LHCN-M2 (cell line): Measurements from ENCODE around the gene ANKDD1B. TPM values are rescaled to one million over a fixed set of nuclear protein-coding genes. Genes with fewer than 3 reads are reported as not detected.
A peak's percentile ranks its signal among the peaks of the same experiment; 100 is the strongest.
"Not testable (repeated sequence)": the region's sequence is repeated elsewhere in the genome, so short reads cannot be mapped to it uniquely, and the experiment has no call there.

Source experiments
- DNase-seq: peaks from one replicate; pipeline ENCODE4 v3.0.0-alpha.2; 2012; ENCODE audit warnings: low read depth
- total RNA-seq: library from RNA; depleted of rRNA; stranded (reverse); fragments of >200 nt; gene quantifications from 2 replicates; pipeline ENCODE4 v1.2.3, GENCODE V29; 2014; rRNA removed

The ANKDD1B gene
- total RNA-seq, 1 experiment from 2014 or later: 0.17 TPM

DNA sequence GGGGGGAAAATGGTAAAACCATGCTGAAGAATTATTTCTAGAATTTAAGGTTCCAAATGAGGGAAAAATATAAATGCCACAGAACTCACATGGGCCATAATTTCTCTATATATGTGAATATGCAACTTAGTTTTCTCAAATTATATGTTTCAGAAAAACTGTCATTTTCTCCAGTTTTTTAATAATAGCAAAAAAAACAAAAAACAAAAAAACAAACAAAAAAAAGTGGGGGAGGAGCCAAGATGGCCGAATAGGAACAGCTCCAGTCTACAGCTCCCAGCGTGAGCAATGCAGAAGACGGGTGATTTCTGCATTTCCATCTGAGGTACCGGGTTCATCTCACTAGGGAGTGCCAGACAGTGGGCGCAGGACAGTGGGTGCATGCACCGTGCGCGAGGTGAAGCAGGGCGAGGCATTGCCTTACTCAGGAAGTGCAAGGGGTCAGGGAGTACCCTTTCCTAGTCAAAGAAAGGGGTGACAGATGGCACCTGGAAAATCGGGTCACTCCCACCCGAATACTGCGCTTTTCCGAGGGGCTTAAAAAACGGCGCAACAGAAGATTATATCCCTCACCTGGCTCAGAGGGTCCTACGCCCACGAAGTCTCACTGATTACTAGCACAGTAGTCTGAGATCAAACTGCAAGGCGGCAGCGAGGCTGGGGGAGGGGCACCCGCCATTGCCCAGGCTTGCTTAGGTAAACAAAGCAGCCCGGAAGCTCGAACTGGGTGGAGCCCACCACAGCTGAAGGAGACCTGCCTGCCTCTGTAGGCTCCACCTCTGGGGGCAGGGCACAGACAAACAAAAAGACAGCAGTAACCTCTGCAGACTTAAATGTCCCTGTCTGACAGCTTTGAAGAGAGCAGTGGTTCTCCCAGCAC, 84.5 kb downstream of the ANKDD1B start:
- DNase-seq: not testable (repeated sequence)

DNA sequence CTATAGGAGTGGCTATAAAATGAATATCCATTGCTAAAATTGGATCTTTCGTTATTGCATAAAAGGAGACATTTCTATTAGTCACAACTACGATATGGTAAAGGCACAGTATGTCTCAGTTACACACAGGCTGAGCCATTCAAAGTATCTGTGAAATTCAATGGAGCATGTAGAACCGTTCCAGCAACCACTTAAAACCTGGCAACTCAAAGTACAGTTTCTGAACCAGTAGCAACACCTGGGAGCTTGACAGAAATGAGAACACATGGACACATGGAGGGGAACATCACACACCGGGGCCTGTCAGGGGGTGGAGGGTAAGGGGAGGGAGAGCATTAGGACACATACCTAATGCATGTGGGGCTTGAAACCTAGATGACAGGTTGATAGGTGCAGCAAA, 90.6 kb downstream of the ANKDD1B start:
- no peak for DNase-seq

DNA sequence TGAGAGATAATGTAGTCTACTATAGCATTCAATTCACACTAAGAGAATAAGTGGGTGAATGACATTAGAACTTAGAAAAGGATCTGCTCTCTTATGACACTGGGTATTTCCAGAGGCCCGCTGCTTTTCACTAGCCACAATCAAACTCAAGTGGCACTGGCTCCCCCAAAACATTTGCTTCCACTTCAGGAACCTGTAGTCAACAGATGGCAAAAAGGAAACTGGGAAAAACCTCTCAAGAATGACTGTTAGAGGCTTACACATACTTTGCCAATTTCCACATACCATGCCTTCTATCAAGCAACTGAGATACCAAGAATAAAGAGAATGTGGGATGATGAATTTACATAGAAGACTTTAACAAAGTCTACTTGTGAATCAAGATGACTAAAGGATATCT, 94.8 kb downstream of the ANKDD1B start:
- DNase-seq: no peak

DNA sequence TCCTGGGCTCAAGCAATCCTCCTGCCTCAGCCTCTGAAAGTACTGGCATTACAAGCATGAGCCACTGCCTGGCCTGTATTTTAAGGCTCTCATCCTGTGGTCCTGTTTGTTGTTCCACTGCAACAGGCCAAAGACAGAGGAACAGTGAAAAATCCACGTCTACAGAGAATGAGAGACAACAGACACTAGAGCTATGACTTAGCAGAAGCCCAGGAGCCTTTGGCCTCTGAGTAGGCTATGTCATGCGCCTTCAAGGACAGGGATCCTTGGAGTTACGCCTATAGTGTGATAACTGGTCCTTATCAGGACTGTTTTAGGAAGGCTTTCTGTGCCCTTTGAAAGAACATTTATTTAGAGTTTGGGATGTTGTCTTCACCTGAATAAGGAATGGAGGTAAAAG, 95.5 kb downstream of the ANKDD1B start:
- no peak for DNase-seq

DNA sequence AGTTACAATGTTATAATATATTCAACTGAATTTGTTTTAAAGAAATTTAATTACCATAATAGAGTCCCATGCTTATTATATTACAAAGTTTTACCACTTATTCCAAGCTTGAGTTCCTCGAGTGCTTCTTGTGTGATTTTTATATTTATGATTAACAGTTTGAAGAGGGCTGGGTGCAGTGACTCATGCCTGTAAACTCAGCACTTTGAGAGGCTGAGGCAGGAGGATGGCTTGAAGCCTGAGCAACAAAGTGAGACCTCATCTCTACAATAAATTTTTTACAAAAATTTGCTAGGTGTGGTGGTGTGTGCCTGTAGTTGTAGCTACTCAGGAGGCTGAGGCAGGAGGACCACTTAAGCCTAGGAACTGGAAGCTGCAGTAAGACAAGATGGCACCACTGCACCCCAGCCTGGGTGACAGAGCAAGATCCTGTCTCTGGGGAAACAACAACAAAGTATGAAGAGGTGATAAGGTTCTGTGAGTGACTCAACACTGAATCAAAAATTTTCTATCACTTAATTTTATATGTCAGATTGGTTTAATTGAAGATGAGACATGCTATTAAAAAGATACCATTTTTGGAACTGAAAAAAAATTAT, 96.8 kb downstream of the ANKDD1B start:
- DNase-seq: peak; percentile 15

DNA sequence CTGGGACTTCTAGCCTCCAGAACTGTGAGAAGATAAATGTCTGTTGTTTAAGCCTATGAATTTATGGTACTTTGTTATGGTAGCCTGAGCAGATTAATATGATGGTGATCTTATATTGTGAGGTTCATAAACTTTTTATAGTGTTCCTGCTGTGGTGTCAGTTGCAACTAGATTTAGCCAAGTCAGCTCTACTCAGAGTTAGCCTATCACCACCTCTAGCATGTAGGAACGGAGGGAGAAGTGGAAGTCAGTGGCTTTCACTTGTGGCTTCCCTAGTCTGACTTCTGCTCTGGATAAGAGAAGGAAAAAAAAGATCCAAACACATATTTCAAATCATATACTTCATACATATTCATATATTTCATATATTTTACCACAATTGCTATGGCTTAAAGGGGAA, 99.4 kb downstream of the ANKDD1B start:
- no peak for DNase-seq

DNA sequence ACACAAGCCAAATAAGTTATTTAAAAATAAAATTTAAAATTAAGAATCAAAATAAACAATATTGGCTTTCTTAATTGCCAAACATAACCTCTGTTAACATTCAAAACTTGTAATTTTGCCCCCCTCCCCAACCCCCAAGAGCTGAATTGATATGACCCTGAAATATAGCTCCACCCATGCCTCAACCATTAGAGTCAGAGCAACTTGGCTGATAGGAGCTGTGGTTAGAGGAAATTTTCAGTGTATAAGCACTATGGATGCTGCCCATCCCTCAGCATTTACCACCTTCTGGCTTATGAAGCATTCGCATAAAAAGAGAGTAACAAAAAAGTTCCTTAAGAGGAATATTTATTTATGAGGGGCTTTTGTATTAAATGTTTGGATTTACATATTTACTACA, 99.9 kb downstream of the ANKDD1B start:
- DNase-seq: no peak

DNA sequence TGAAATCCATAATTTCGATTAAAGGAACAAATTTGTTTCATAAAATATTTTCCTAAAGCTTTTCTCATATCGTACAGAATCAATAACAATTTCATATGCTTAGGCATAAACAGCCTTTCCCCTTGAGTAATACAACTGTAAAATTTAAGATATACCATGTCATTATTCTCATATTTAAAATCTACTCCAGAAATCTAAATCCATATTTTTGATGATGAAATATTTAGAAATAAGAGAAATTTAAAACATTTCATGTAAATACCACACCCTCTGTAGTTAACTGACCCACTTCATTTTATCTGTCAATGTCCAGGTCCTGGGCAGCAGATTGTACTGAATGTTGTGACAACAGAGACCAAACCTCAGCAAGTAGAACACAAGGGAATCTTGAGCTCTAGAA, 100.8 kb downstream of the ANKDD1B start:
- no peak for DNase-seq

DNA sequence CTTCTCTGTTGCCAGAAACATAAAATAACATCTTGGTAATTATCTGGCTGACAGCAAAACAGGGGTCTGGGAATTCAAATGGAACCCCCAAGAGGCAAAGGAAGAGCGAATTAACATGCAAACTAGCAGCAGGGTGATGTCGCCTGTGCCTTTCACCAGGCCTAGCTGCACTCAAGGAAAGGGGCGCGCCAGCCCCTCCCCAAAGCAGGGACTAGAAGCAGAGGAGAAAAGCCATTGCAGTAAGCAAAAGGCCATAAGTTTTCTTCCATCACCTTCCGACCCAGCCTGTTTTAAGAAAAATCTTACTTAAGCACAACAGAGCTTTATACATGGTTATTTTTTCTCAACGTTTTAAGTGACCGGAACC, 105.4 kb downstream of the ANKDD1B start:
- no peak for DNase-seq

DNA sequence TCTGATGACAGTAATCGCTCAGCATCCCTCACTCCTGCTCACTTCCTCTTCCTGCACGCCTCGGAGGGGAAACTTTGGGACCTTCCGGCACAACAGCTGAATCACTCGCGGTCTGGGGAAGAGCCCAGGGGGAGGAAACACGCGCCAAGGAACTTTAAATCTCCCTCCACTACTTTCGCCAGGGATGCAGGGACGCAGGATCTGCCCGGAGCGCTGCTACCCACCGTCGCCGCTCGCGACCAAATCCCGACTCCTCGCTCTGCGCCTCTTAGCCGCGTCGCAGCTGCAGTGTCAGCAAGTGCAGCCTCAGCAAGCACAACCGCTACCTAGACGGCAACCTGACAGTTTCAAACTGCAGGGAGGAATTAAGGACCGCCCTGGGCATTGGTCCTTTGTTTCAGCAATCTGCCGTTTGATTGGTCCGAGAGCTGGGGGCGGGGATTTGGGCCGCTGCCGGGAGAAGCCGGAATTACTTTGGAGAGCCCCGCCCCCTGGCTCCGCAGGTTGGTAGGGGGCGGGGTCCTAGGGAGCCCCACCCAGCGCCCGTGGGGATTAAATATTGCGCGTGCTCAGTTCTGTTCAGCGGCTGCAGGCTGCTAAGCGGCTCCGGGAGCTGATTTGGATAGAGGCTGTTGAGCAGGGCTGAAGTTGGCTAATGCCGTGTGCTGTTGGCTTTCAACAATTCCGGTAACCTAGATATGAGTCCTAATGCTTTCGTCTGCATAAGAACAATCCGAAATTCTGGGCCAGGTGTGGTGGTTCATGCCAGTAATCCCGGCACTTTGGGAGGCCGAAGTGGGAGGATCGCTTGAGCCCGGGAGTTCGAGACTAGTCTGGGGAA, 106.0 kb downstream of the ANKDD1B start, which contains the start of gene POC5:
TSS of gene POC5 (minus strand) at position 356 of the 841 bp plus-strand sequence. CDS start 4,500 bp downstream, outside the sequence.
- DNase-seq: peak; percentile 95

DNA sequence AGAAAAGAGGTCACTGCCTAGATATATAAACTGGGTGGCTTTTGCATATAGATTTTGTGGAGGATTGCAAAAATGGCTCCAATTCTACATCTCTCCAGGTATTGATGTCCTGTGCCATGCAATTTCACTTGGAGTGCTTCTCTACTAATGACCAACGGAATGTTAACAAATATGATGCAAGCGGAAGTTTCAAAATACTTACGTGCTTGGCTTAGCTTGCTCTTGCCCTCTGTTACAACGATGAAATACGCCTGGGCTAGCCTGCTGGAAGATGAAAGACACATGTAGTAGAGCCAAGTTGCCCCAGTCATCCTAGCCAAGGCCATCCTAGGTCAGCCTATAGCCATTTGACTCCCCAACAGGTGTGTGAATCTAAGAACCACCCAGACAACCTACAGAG, 109.6 kb downstream of the ANKDD1B start:
- DNase-seq: no peak

Other genes with a start within 250 kb of the ANKDD1B start
- gene CERT1, start 99.8 kb upstream of the ANKDD1B start, total RNA-seq: 12.2 and 15.8 TPM in 2 replicates
- gene POLK, start 99.6 kb upstream of the ANKDD1B start, total RNA-seq: 26.6 and 33.3 TPM in 2 replicates
- 19.7 and 22.4 TPM in 2 replicates for gene POC5, start 106.0 kb downstream of the ANKDD1B start, total RNA-seq